Erythroblast (primary cell): ENCODE data around the gene RNF114.

Experiments
- GATA1 ChIP-seq: IDR thresholded peaks from 2 replicates; pipeline ENCODE4 v1.6.1; 2011; ENCODE audit warnings: low read depth, mild to moderate bottlenecking, control low read depth, low read length, moderate library complexity
- POLR2A ChIP-seq: IDR thresholded peaks from 2 replicates; pipeline ENCODE4 v1.6.1; 2011; ENCODE audit warnings: mild to moderate bottlenecking, low read length

- no peak for TF ChIP-seq POLR2A
- TF ChIP-seq GATA1 = no peak
Observed at GRCh38 chr20:50003253-50003656, 67.1 kb downstream of the RNF114 start.
